Activated CD8-positive, alpha-beta T cell treated with anti-CD3 and anti-CD28 coated beads for 36 hours (primary cell): ENCODE data around the gene FKBP15. TPM values are rescaled to one million over a fixed set of nuclear protein-coding genes. Genes with fewer than 3 reads are reported as not detected.

Experiments
- ATAC-seq: fragments of 200-7000 bp; cut with Tn5 transposase; one replicate; pipeline ENCODE4 v1.10.0; 2021; ENCODE audit warnings: mild to moderate bottlenecking, moderate library complexity
- CTCF ChIA-PET: fragments of 350-600 bp; sonication (Branson Sonifier 250); formaldehyde crosslinking; loops from one replicate; lab custom pipeline; 2021; ENCODE audit warnings: antibody characterized with exemption; lab: Charles Lee
- POLR2A ChIA-PET: fragments of 350-600 bp; sonication (Branson Sonifier 250); formaldehyde crosslinking; loops from one replicate; lab custom pipeline; 2021; ENCODE audit warnings: antibody characterized with exemption; lab: Charles Lee
- DNase-seq: peaks from one replicate; pipeline ENCODE4 v3.0.0-alpha.2; 2020
- H3K27ac Mint-ChIP-seq: one replicate; pipeline ENCODE4 v1.8.0; 2021; ENCODE audit warnings: mild to moderate bottlenecking, mixed read lengths
- H3K27me3 Mint-ChIP-seq: one replicate; pipeline ENCODE4 v1.8.0; 2021; ENCODE audit warnings: mixed read lengths
- H3K36me3 Mint-ChIP-seq: one replicate; pipeline ENCODE4 v1.8.0; 2021; ENCODE audit warnings: low read depth, mixed read lengths
- H3K4me1 Mint-ChIP-seq: one replicate; pipeline ENCODE4 v1.8.0; 2021; ENCODE audit warnings: low read depth, mixed read lengths
- H3K4me3 Mint-ChIP-seq: one replicate; pipeline ENCODE4 v1.8.0; 2021; ENCODE audit warnings: mild to moderate bottlenecking, moderate library complexity, mixed read lengths
- H3K9me3 Mint-ChIP-seq: one replicate; pipeline ENCODE4 v1.8.0; 2021; ENCODE audit warnings: mixed read lengths
- CTCF ChIP-seq: fragments of 200-600 bp; IDR thresholded peaks from one replicate; pipeline ENCODE4 v1.8.0; 2022; ENCODE audit warnings: antibody characterized with exemption, mild to moderate bottlenecking
- intact Hi-C: fragments of 100-400 bp; cut with micrococcal nuclease; formaldehyde crosslinking; loops from one replicate; pipeline ENCODE4 v1.10.0; 2022
- total RNA-seq, 2 experiments: library from RNA; stranded (reverse); gene quantifications; one replicate each; pipeline ENCODE4 v1.2.3, GENCODE V29; 2021

FKBP15 gene
- total RNA-seq, 2 experiments from 2014 or later: 32.5 to 33.7 TPM

GRCh38 chr9:113245894-113246293 lies 24.8 kb upstream of the FKBP15 start:
- POLR2A ChIA-PET: interaction anchor here (1.0 kb wide), 1 partner anchor 22 kb away, joined by 3 read pairs; no protein-coding TSS in a partner anchor
- Mint-ChIP-seq H3K4me1 (peaks cover 2% of the 10 kb centered on the region), H3K9me3 (peaks cover 7% of the 10 kb centered on the region)

DNA sequence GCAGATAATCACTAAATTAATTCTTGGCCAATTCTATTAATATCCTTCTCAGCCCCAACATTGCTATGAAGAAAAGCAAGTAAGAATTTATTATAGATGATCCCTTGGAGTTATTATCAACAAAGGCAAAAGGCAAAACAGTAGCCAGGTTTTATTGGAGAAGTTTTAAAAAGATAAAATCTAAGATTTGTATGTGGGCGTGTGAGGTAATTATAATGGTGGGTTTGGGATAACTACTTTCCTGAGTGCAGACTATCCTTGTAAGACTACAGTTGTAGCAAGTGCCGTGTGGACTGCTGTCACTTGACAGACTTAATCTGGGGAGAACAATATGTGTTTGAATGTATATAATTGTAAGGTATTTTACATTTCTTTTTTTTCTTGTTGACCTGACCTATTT lies 23.5 kb upstream of the FKBP15 start:
- Mint-ChIP-seq H3K27ac (no peak overlapping the region), H3K9me3 (peaks cover 4% of the 10 kb centered on the region), H3K4me3 (no peak overlapping the region), H3K4me1 (peaks cover 4% of the 10 kb centered on the region), H3K36me3 (peaks cover 9% of the 10 kb centered on the region), H3K27me3 (no peaks in the 10 kb centered on the region)
- ATAC-seq (no peak), DNase-seq (no peak)
- no peak for TF ChIP-seq CTCF
- intact Hi-C loops: no loop called here
- ChIA-PET POLR2A (interaction anchor here (0.6 kb wide), 1 partner anchor 7 kb away, joined by 3 read pairs; no protein-coding TSS in a partner anchor), CTCF (interaction anchor here (0.6 to 0.7 kb wide), 2 partner anchors 163 to 451 kb away, joined by 3 read pairs; no protein-coding TSS in a partner anchor)

More at GRCh38 chr9:113245894-113246293, 24.8 kb upstream of the FKBP15 start:
- CTCF ChIA-PET: no interaction called here
- intact Hi-C loops: no loop called here
- ATAC-seq (no peak), DNase-seq (no peak)
- TF ChIP-seq CTCF: no peak
- Mint-ChIP-seq H3K4me3 (no peak overlapping the region), H3K36me3 (peaks cover 12% of the 10 kb centered on the region), H3K27me3 (no peaks in the 10 kb centered on the region), H3K27ac (no peak overlapping the region)

GRCh38 chr9:113241161-113241560 lies 20.1 kb upstream of the FKBP15 start:
- POLR2A ChIA-PET: no interaction called here
- intact Hi-C loops: no loop called here
- Mint-ChIP-seq H3K4me3 (no peak overlapping the region), H3K27ac (no peak overlapping the region), H3K4me1 (peaks cover 10% of the 10 kb centered on the region), H3K36me3 (peaks cover 2% of the 10 kb centered on the region), H3K27me3 (no peaks in the 10 kb centered on the region), H3K9me3 (no peaks in the 10 kb centered on the region)
- CTCF ChIA-PET: interaction anchor here (0.7 to 0.8 kb wide), 2 partner anchors 14 to 19 kb away, joined by 3 to 4 read pairs; no protein-coding TSS in a partner anchor
- no peak for ATAC-seq
- no peak for TF ChIP-seq CTCF
- no peak for DNase-seq

GRCh38 chr9:113238859-113239232 lies 17.8 kb upstream of the FKBP15 start:
- ChIA-PET CTCF (interaction anchor here (1.1 kb wide), 1 partner anchor 20 kb away, joined by 3 read pairs; no protein-coding TSS in a partner anchor), POLR2A (interaction anchor here (1.8 kb wide), 1 partner anchor 17 kb away, joined by 4 read pairs; the partner anchor contains the start of gene SLC31A1)
- Mint-ChIP-seq H3K27ac (no peak overlapping the region), H3K9me3 (no peaks in the 10 kb centered on the region), H3K4me1 (peaks cover 10% of the 10 kb centered on the region), H3K27me3 (no peaks in the 10 kb centered on the region), H3K4me3 (no peak overlapping the region), H3K36me3 (peaks cover 2% of the 10 kb centered on the region)
- intact Hi-C loops: no loop called here
- no peak for DNase-seq
- ATAC-seq: no peak
- TF ChIP-seq CTCF: no peak

- DNase-seq (no peak), ATAC-seq (no peak)
- CTCF ChIA-PET: no interaction called here
- intact Hi-C loops: no loop called here
- Mint-ChIP-seq H3K36me3 (peaks cover 2% of the 10 kb centered on the region), H3K9me3 (no peaks in the 10 kb centered on the region), H3K4me3 (no peak overlapping the region), H3K4me1 (peaks cover 12% of the 10 kb centered on the region), H3K27ac (no peak overlapping the region), H3K27me3 (no peaks in the 10 kb centered on the region)
- POLR2A ChIA-PET: interaction anchor here (1.8 kb wide), 1 partner anchor 16 kb away, joined by 4 read pairs; the partner anchor contains the start of gene SLC31A1
- TF ChIP-seq CTCF: no peak
These were observed 17.3 kb upstream of the FKBP15 start for GRCh38 chr9:113238202-113238858.
